NT2/D1 (cell line): ENCODE results near the gene PPP2R1B.
A peak's percentile ranks its signal among the peaks of the same experiment; 100 is the strongest.

Source experiments
- DNase-seq: peaks from one replicate; pipeline ENCODE4 v3.0.0-alpha.2; 2011; ENCODE audit warnings: low read depth, low spot score
- H3K27me3 ChIP-seq: 2 replicates; pipeline ENCODE4 v1.6.0; 2011; ENCODE audit warnings: mild to moderate bottlenecking; ENCODE audit not compliant: insufficient read length, insufficient read depth
- H3K36me3 ChIP-seq: 2 replicates; pipeline ENCODE4 v1.6.1; 2011; ENCODE audit warnings: mild to moderate bottlenecking, low read length, mixed read lengths; ENCODE audit not compliant: insufficient read depth, insufficient read length
- H3K4me1 ChIP-seq: 2 replicates; pipeline ENCODE4 v1.5.1; 2011; ENCODE audit not compliant: insufficient read depth, insufficient read length
- H3K4me3 ChIP-seq: 2 replicates; pipeline ENCODE4 v1.5.1; 2011; ENCODE audit warnings: low read depth; ENCODE audit not compliant: insufficient read length
- H3K9ac ChIP-seq: 2 replicates; pipeline ENCODE4 v1.6.0; 2011; ENCODE audit warnings: low read depth; ENCODE audit not compliant: insufficient read length
- H3K9me3 ChIP-seq: 2 replicates; pipeline ENCODE4 v1.5.1; 2011; ENCODE audit warnings: mild to moderate bottlenecking, low read length; ENCODE audit not compliant: insufficient read depth
- SUZ12 ChIP-seq: IDR thresholded peaks from 2 replicates; pipeline ENCODE4 v1.6.1; 2011; ENCODE audit not compliant: insufficient read length, insufficient read depth; ENCODE audit errors: extremely low read depth
- YY1 ChIP-seq: IDR thresholded peaks from 2 replicates; pipeline ENCODE4 v1.6.1; 2011; ENCODE audit not compliant: insufficient read length, insufficient read depth
- ZNF274 ChIP-seq: IDR thresholded peaks from 2 replicates; pipeline ENCODE4 v1.6.1; 2011; ENCODE audit warnings: mild to moderate bottlenecking, low read depth, low read length

Gene PPP2R1B

GRCh38 chr11:111735262-111736116 is 30.7 kb downstream of the PPP2R1B start:
- DNase-seq = peak; percentile 27
- peaks cover 29% of the 10 kb centered on the region for H3K4me1 ChIP-seq

GRCh38 chr11:111734954-111735261 is 31.3 kb downstream of the PPP2R1B start:
- DNase-seq = no peak
- Histone ChIP-seq H3K36me3 (peaks cover 9% of the 10 kb centered on the region), H3K4me3 (no peak overlapping the region), H3K27me3 (no peaks in the 10 kb centered on the region), H3K9ac (no peak overlapping the region), H3K4me1 (peaks cover 29% of the 10 kb centered on the region), H3K9me3 (no peaks in the 10 kb centered on the region)
- TF ChIP-seq SUZ12 = no peak
- no peak for TF ChIP-seq ZNF274
- TF ChIP-seq YY1 = no peak

More at GRCh38 chr11:111735262-111736116, 30.7 kb downstream of the PPP2R1B start:
- TF ChIP-seq SUZ12 (no peak), ZNF274 (no peak), YY1 (no peak)
- H3K9me3 ChIP-seq = no peaks in the 10 kb centered on the region
- H3K27me3 ChIP-seq = no peaks in the 10 kb centered on the region
- H3K36me3 ChIP-seq = peaks cover 9% of the 10 kb centered on the region
- peak overlapping the region; percentile 42 for H3K9ac ChIP-seq
- H3K4me3 ChIP-seq = no peak overlapping the region

- no peak for DNase-seq
- peaks cover 29% of the 10 kb centered on the region for H3K4me1 ChIP-seq
- no peak overlapping the region for H3K9ac ChIP-seq
- no peaks in the 10 kb centered on the region for H3K9me3 ChIP-seq
- peaks cover 9% of the 10 kb centered on the region for H3K36me3 ChIP-seq
- no peaks in the 10 kb centered on the region for H3K27me3 ChIP-seq
- TF ChIP-seq ZNF274 (no peak), SUZ12 (no peak), YY1 (no peak)
- H3K4me3 ChIP-seq = no peak overlapping the region
Observed at GRCh38 chr11:111734101-111734953, 31.9 kb downstream of the PPP2R1B start.

GRCh38 chr11:111733611-111734088 is 32.5 kb downstream of the PPP2R1B start:
- no peak for TF ChIP-seq ZNF274
- no peak for TF ChIP-seq YY1
- no peak for TF ChIP-seq SUZ12
- Histone ChIP-seq H3K9ac (no peak overlapping the region), H3K27me3 (no peaks in the 10 kb centered on the region), H3K4me3 (no peak overlapping the region), H3K9me3 (no peaks in the 10 kb centered on the region), H3K36me3 (peaks cover 9% of the 10 kb centered on the region), H3K4me1 (peaks cover 29% of the 10 kb centered on the region)
- DNase-seq = no peak

- no peak overlapping the region for H3K9ac ChIP-seq
- no peaks in the 10 kb centered on the region for H3K9me3 ChIP-seq
- H3K27me3 ChIP-seq = no peaks in the 10 kb centered on the region
- TF ChIP-seq SUZ12 (no peak), YY1 (no peak), ZNF274 (no peak)
- peaks cover 9% of the 10 kb centered on the region for H3K36me3 ChIP-seq
- H3K4me1 ChIP-seq = peaks cover 27% of the 10 kb centered on the region
- no peak overlapping the region for H3K4me3 ChIP-seq
- no peak for DNase-seq
Observed at GRCh38 chr11:111733016-111733415, 33.2 kb downstream of the PPP2R1B start.

- no peak overlapping the region for H3K9ac ChIP-seq
- no peak for TF ChIP-seq ZNF274
- no peak for TF ChIP-seq SUZ12
- TF ChIP-seq YY1 = no peak
- H3K27me3 ChIP-seq = no peaks in the 10 kb centered on the region
- H3K9me3 ChIP-seq = no peaks in the 10 kb centered on the region
- no peak for DNase-seq
- H3K4me1 ChIP-seq = peaks cover 18% of the 10 kb centered on the region
- H3K36me3 ChIP-seq = peaks cover 8% of the 10 kb centered on the region
- H3K4me3 ChIP-seq = no peak overlapping the region
Observed at GRCh38 chr11:111731821-111732220, 34.4 kb downstream of the PPP2R1B start.
